Measurements from ENCODE around the gene MYOCD. TPM values are rescaled to one million over a fixed set of nuclear protein-coding genes. Genes with fewer than 3 reads are reported as not detected.

Gene MYOCD
- total RNA-seq, 1 experiment from 2014 or later = not detected

GRCh38 chr17:12637015-12637414 lies 28.7 kb upstream of the MYOCD start:
- H2AFZ ChIP-seq = no peak overlapping the region
- H3K9me2 ChIP-seq (ENCODE audit: insufficient read depth) = no peaks in the 10 kb centered on the region
- no peak for TF ChIP-seq CTCF (conservative IDR thresholded peaks at IDR 0.05)
- no peak for TF ChIP-seq EZH2 (IDR thresholded peaks at IDR 0.05; ENCODE audit: low read depth)
- no peaks in the 10 kb centered on the region for H3K4me1 ChIP-seq (replicated peaks; ENCODE audit: insufficient read depth)
- H3K79me2 ChIP-seq (ENCODE audit: low read depth) = no peaks in the 10 kb centered on the region
- POLR2A ChIA-PET (ENCODE audit: unreplicated experiment) = no interaction called here
- H3K4me2 ChIP-seq = no peak overlapping the region
- no peaks in the 10 kb centered on the region for H3K27me3 ChIP-seq (ENCODE audit: insufficient read depth, low read depth)
- no peaks in the 10 kb centered on the region for H3K9me3 ChIP-seq (ENCODE audit: insufficient read depth, low read depth)
- intact Hi-C loops (cut with micrococcal nuclease; ENCODE audit: unreplicated experiment) = no loop called here
- H3K27ac ChIP-seq = no peak overlapping the region
- H3K36me3 ChIP-seq (ENCODE audit: low read depth) = no peaks in the 10 kb centered on the region
- no TSS peak for BruUV-seq (replicated peaks)
- DNase-seq = no peak
- H3F3A ChIP-seq (ENCODE audit: insufficient read depth, low read depth) = no peaks in the 10 kb centered on the region
- CTCF ChIA-PET = no interaction called here
- no peak overlapping the region for H3K4me3 ChIP-seq
- H4K20me1 ChIP-seq (ENCODE audit: insufficient read depth) = no peaks in the 10 kb centered on the region

- Histone ChIP-seq H3K4me1 (replicated peaks; ENCODE audit: insufficient read depth) (no peaks in the 10 kb centered on the region), H3K27ac (no peak overlapping the region), H3K4me2 (no peak overlapping the region), H3F3A (ENCODE audit: insufficient read depth, low read depth) (no peaks in the 10 kb centered on the region), H3K27me3 (ENCODE audit: insufficient read depth, low read depth) (no peaks in the 10 kb centered on the region), H4K20me1 (ENCODE audit: insufficient read depth) (no peaks in the 10 kb centered on the region), H3K9me2 (ENCODE audit: insufficient read depth) (no peaks in the 10 kb centered on the region), H3K79me2 (ENCODE audit: low read depth) (no peaks in the 10 kb centered on the region), H3K4me3 (no peak overlapping the region), H2AFZ (no peak overlapping the region), H3K9me3 (ENCODE audit: insufficient read depth, low read depth) (no peaks in the 10 kb centered on the region), H3K36me3 (ENCODE audit: low read depth) (no peaks in the 10 kb centered on the region)
- ChIA-PET POLR2A (ENCODE audit: unreplicated experiment) (no interaction called here), CTCF (no interaction called here)
- BruUV-seq (replicated peaks) = no TSS peak
- no peak for DNase-seq
- no peak for TF ChIP-seq EZH2 (IDR thresholded peaks at IDR 0.05; ENCODE audit: low read depth)
- no peak for TF ChIP-seq CTCF (conservative IDR thresholded peaks at IDR 0.05)
- intact Hi-C loops (cut with micrococcal nuclease; ENCODE audit: unreplicated experiment) = no loop called here
These were observed 27.7 kb upstream of the MYOCD start for GRCh38 chr17:12637745-12638651.

GRCh38 chr17:12640364-12640763 lies 25.3 kb upstream of the MYOCD start:
- Histone ChIP-seq H2AFZ (no peak overlapping the region), H4K20me1 (ENCODE audit: insufficient read depth) (no peaks in the 10 kb centered on the region), H3K79me2 (ENCODE audit: low read depth) (no peaks in the 10 kb centered on the region), H3K27me3 (ENCODE audit: insufficient read depth, low read depth) (no peaks in the 10 kb centered on the region), H3K4me3 (no peak overlapping the region), H3K4me1 (replicated peaks; ENCODE audit: insufficient read depth) (no peaks in the 10 kb centered on the region), H3F3A (ENCODE audit: insufficient read depth, low read depth) (no peaks in the 10 kb centered on the region), H3K36me3 (ENCODE audit: low read depth) (no peaks in the 10 kb centered on the region), H3K4me2 (no peak overlapping the region), H3K27ac (no peak overlapping the region), H3K9me3 (ENCODE audit: insufficient read depth, low read depth) (no peaks in the 10 kb centered on the region), H3K9me2 (ENCODE audit: insufficient read depth) (no peaks in the 10 kb centered on the region)
- ChIA-PET POLR2A (ENCODE audit: unreplicated experiment) (no interaction called here), CTCF (no interaction called here)
- BruUV-seq (replicated peaks) = no TSS peak
- no peak for DNase-seq
- intact Hi-C loops (cut with micrococcal nuclease; ENCODE audit: unreplicated experiment) = no loop called here
- no peak for TF ChIP-seq EZH2 (IDR thresholded peaks at IDR 0.05; ENCODE audit: low read depth)
- no peak for TF ChIP-seq CTCF (conservative IDR thresholded peaks at IDR 0.05)
